Motor neuron (in vitro differentiated cells): Measurements from ENCODE around the gene RAPGEF3. TPM values are rescaled to one million over a fixed set of nuclear protein-coding genes. Genes with fewer than 3 reads are reported as not detected.

Source experiments
- ATAC-seq, 8 experiments: fragments of 200-7000 bp; cut with Tn5 transposase; replicated peaks in 6 of 8; 2 replicates each; pipeline ENCODE4 v1.8.0; 2021; ENCODE audit warnings: mild to moderate bottlenecking in 8 of 8, moderate library complexity in 8 of 8
- H3K27ac ChIP-seq, 2 donors: fragments of 250-450 bp; sonication (Bioruptor Pico); 2 replicates each; pipeline ENCODE4 v1.9.0; 2021; ENCODE audit warnings: antibody characterized with exemption in 2 of 2, mild to moderate bottlenecking in 2 of 2, moderate library complexity in 1 of 2
- H3K4me1 ChIP-seq, 2 donors: fragments of 250-450 bp; sonication (Bioruptor Pico); replicated peaks in 1 of 2; 2 replicates each; pipeline ENCODE4 v1.6.1; 2021; ENCODE audit warnings: antibody characterized with exemption in 2 of 2, mild to moderate bottlenecking in 2 of 2, moderate library complexity in 1 of 2
- H3K4me3 ChIP-seq, 5 donors: fragments of 250-450 bp; sonication (Bioruptor Pico); 2 replicates each; pipeline ENCODE4 v1.9.0; 2021; ENCODE audit warnings: antibody characterized with exemption in 5 of 5, mild to moderate bottlenecking in 5 of 5, moderate library complexity in 4 of 5
- WGBS, 10 experiments: fragments of 450-650 bp; shearing (Covaris generic); methylation state at CpG; one replicate each; pipeline ENCODE4 v1.0.0; 2022; 5-methylcytosine and 5-hydroxymethylcytosine counted together
- in situ Hi-C, 9 experiments: fragments of 400-800 bp; cut with MboI; loops; one replicate each; pipeline ENCODE4 v1.15.0; 2021; ENCODE audit warnings: low sequenced_read_pairs in 9 of 9, low pct_unique_long_range_greater_than_20kb in 2 of 9; ENCODE audit not compliant: unreplicated experiment in 9 of 9
- total RNA-seq, 8 experiments: library from RNA; unstranded; fragments of 300-600 nt; gene quantifications; 2 replicates each; pipeline versions ENCODE4 v1.2.3 to v1.2.4, GENCODE V29; 2022

RAPGEF3 gene
- total RNA-seq, 8 experiments from 2014 or later = 0.87 to 21.8 (median 4.9) TPM

DNA sequence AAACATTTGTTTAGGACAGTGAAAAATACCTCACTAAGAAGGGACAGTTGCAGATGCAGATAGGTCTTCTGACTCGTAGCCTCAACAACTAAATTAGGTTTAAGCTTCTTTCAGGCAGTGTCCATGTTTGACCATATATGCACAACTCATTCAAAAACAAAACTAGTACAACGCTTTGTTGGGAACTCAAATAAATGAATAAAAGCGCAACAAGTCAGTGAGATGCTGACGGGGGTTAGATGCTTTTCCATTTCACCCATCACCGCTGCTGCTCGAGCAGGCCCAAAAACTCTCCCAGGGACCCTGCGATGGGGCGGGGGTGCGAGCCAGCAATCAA lies 53.5 kb downstream of the RAPGEF3 start:
- H3K4me3 ChIP-seq = peak overlapping the region; percentile 66 to 99 (median 90)
- ATAC-seq = peak in 1 of 8 experiments; percentile 2
- peak overlapping the region in 1 of 2 donors; percentile 91 for H3K27ac ChIP-seq
- peaks cover 6 to 12% of the 10 kb centered on the region in 2 donors for H3K4me1 ChIP-seq
- in situ Hi-C loops = loop anchor here in 5 of 9 experiments (25.0 kb wide), 4 partner anchors 107 to 907 kb away; partner anchors contain the start of genes CCDC184 (in 2 of the 5) and HDAC7 (in 1 of the 5)
- 0 to 17% (median 0%) methylated on average over 1 to 8 of the region's 9 CpGs; no CpG with 5 or more reads in 1 of the 10 experiments for WGBS, 10 experiments

DNA sequence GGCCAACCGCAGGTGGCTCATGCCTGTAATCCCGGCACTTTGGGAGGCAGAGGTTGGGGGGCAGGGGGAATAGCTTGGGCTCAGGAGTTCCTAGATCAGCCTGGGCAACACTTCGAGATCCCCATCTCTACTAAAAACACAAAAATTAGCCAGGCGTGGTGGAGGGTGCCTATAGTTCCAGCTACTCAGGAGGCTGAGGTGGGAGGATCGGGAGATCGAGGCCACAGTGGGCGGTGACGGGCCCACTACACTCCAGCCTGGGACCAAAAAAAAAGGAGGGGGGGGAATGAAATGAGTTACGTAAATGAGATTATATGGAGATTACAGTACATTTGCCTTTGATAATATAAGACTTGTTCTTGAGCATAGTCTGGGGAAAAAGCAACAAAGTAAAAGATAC lies 54.0 kb downstream of the RAPGEF3 start:
- 40 to 100% (median 88%) methylated on average over 1 to 7 of the region's 9 CpGs; no CpG with 5 or more reads in 1 of the 10 experiments for WGBS, 10 experiments
- in situ Hi-C loops = loop anchor here in 5 of 9 experiments (25.0 kb wide), 4 partner anchors 108 to 908 kb away; partner anchors contain the start of genes CCDC184 (in 2 of the 5) and HDAC7 (in 1 of the 5)
- peak overlapping the region; percentile 66 to 99 (median 90) for H3K4me3 ChIP-seq
- H3K4me1 ChIP-seq = peaks cover 6 to 12% of the 10 kb centered on the region in 2 donors
- no peak overlapping the region for H3K27ac ChIP-seq
- ATAC-seq = no peak

DNA sequence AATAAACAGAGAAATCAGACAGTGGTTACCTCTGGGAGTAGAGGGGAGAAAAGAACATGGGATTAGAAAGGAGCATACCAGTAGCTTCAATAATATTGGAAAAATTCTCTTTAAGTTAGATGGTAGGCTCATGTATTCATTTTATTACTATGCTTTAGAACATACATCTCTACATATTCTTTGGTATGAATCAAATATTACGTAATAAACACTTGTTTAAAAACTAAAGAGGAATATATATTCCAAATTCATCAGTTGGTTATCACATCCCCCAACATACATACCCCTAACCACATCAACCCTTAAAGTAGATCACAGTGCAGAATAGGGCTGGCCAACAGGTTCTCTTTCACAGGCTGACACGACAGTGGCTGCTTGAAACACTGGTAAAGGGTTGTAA lies 58.4 kb downstream of the RAPGEF3 start:
- no peak overlapping the region for H3K4me3 ChIP-seq
- peaks cover 0 to 2% of the 10 kb centered on the region in 2 donors for H3K4me1 ChIP-seq
- in situ Hi-C loops = loop anchor here in 5 of 9 experiments (25.0 kb wide), 4 partner anchors 112 to 912 kb away; partner anchors contain the start of genes CCDC184 (in 2 of the 5) and HDAC7 (in 1 of the 5)
- H3K27ac ChIP-seq = no peak overlapping the region
- WGBS, 10 experiments = 75 to 100% (median 100%) methylated on average over 1 to 2 of the region's 2 CpGs; no CpG with 5 or more reads in 2 of the 10 experiments
- no peak for ATAC-seq

DNA sequence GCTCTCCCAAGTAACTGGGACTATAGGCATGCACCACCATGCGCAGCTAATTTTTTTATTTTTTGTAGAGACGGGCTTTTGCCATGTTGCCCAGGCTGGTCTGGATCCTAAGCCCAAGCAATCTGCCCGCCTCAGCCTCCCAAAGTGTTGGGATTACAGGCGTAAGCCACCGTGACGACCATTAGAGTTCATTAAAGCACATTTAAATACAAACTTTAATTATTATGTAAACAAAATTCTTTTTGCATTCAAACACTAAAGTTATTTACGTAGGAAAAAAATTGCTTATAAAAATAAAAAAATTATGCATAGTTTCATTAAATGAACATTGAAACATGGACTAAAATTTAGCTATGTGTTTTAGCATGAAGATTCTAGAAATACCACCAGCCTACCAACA lies 60.0 kb downstream of the RAPGEF3 start:
- in situ Hi-C loops = loop anchor here in 2 of 9 experiments (25.0 kb wide), 1 partner anchor 661 kb away; no protein-coding TSS in a partner anchor
- no peak for ATAC-seq
- 91 to 100% (median 96%) methylated on average over 2 to 6 of the region's 7 CpGs; no CpG with 5 or more reads in 1 of the 10 experiments for WGBS, 10 experiments
- Histone ChIP-seq H3K4me3 (no peak overlapping the region), H3K4me1 (no peaks in the 10 kb centered on the region), H3K27ac (no peak overlapping the region)

DNA sequence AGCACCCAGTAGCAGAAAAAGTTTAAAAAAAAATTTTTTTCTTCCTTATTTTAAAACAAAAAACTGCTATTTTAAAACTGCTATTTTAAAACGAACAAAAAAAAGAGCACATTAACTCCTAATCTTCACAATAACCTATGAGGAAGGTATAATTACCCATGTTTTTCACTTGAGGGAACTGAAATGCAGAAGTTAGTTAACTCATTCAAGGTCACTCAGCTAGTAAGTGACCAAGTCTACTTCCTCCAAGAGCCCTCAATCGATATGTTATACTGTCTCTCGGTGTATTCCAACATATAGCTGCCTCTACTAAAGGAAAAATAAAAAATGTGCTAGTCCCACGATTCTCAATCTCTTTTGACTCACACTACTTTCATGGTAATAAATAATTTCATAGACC lies 60.6 kb downstream of the RAPGEF3 start:
- no peak overlapping the region for H3K4me3 ChIP-seq
- WGBS, 10 experiments = 82 to 100% (median 90%) methylated on average over 2 to 4 of the region's 4 CpGs; no CpG with 5 or more reads in 1 of the 10 experiments
- H3K4me1 ChIP-seq = no peaks in the 10 kb centered on the region
- H3K27ac ChIP-seq = no peak overlapping the region
- ATAC-seq = no peak
- in situ Hi-C loops = loop anchor here in 2 of 9 experiments (25.0 kb wide), 1 partner anchor 661 kb away; no protein-coding TSS in a partner anchor

DNA sequence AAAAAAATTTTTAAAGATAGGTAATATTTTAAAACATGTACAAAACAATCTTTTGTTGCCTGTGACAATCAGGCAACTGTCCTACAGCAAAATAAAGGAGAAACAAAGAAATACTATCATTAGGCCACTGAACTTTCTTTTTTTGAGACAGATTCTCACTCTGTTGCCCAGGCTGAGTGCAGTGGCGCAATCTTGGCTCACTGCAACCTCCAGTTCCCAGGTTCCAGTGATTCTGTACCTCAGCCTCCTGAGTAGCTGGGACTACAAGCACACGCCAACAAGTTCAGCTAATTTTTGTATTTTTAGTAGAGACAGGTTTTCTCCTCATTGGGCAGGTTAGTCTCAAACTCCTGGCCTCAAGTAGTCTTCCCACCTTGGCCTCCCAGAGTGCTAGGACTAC lies 69.5 kb downstream of the RAPGEF3 start:
- 90 to 100% (median 100%) methylated on average over 1 to 2 of the region's 2 CpGs; no CpG with 5 or more reads in 2 of the 10 experiments for WGBS, 10 experiments
- H3K27ac ChIP-seq = no peak overlapping the region
- no peak overlapping the region for H3K4me3 ChIP-seq
- in situ Hi-C loops = loop anchor here in 2 of 9 experiments (25.0 kb wide), 1 partner anchor 652 kb away; no protein-coding TSS in a partner anchor
- ATAC-seq = no peak
- H3K4me1 ChIP-seq = no peaks in the 10 kb centered on the region

DNA sequence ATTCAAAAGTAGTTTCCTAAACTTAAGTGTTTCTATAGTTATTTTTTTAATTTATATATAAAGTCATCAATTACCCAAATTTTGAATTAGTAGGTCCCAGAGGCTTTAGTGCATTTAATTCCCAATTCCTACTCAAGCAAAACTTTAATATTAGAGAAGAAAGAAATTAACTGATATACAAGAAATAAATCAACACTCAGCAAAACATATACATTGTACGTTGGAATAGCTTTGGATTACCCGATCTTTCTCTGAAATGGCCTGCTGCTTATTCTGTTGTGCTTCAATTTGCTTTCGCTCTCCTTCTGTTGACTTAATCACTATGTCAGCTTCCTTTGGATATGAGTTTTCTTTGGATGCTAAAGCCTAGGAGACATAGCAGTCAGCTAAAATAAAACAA lies 71.0 kb downstream of the RAPGEF3 start:
- in situ Hi-C loops = loop anchor here in 2 of 9 experiments (25.0 kb wide), 1 partner anchor 650 kb away; no protein-coding TSS in a partner anchor
- ATAC-seq = no peak
- 62 to 96% (median 80%) methylated on average over 2 to 3 of the region's 3 CpGs for WGBS, 10 experiments
- no peaks in the 10 kb centered on the region for H3K4me1 ChIP-seq
- H3K27ac ChIP-seq = no peak overlapping the region
- H3K4me3 ChIP-seq = no peak overlapping the region

DNA sequence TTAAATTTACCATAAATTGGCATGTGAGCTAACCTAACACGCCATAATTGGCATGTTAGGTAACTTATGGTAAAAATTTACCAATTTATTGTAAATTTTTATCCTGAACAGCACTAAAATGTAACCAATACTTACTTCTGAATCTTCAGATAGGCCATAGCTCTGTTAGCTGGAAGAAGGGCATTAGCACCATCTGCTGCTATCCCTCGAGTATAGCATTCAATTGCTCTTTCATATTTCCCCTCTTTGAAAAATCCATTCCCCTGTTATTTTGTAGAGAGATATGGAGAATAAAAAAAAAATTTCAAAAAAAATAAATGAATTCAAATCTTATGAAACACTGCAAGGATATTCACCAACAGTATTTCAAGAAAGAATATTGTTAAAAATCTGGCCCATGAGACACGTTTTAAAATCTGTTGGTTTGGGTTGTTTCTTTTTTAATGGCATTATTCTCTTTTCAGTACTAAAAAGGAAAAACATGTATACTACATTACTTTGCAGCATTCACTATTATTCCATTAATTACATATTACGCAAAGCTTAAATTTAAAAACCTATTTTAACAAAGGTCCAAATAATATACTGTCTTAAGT lies 71.9 kb downstream of the RAPGEF3 start:
- no peak overlapping the region for H3K4me3 ChIP-seq
- 53 to 93% (median 75%) methylated on average over 2 to 4 of the region's 4 CpGs for WGBS, 10 experiments
- no peaks in the 10 kb centered on the region for H3K4me1 ChIP-seq
- no peak overlapping the region for H3K27ac ChIP-seq
- ATAC-seq = peak in 6 of 8 experiments; percentile 39 to 67 (median 52)
- in situ Hi-C loops = loop anchor here in 2 of 9 experiments (25.0 kb wide), 1 partner anchor 649 kb away; no protein-coding TSS in a partner anchor

Other genes starting within 250 kb of the RAPGEF3 start
- gene RPAP3, start 52.9 kb downstream of the RAPGEF3 start, total RNA-seq = 10 to 100 TPM; 17.1 to 45.6 (median 29.5) TPM
- 1 to 10 TPM in 2 of 8 experiments, under 1 TPM in 6; 0.11 to 3.8 (median 0.36) TPM for gene ENDOU, start 33.4 kb downstream of the RAPGEF3 start, total RNA-seq
- gene SLC48A1, start 14.4 kb upstream of the RAPGEF3 start, total RNA-seq = 10 to 100 TPM in 4 of 8 experiments, 1 to 10 TPM in 4; 6.9 to 25.0 (median 10.6) TPM
- gene HDAC7, start 61.0 kb upstream of the RAPGEF3 start, total RNA-seq = 10 to 100 TPM in 7 of 8 experiments, 1 to 10 TPM in 1; 9.8 to 43.8 (median 19.3) TPM
- gene VDR, start 146.1 kb upstream of the RAPGEF3 start, total RNA-seq = 10 to 100 TPM in 1 of 8 experiments, 1 to 10 TPM in 3, under 1 TPM in 4; 0.08 to 70.8 (median 0.87) TPM
- 10 to 100 TPM; 26.7 to 79.3 (median 43.5) TPM for gene TMEM106C, start 204.7 kb upstream of the RAPGEF3 start, total RNA-seq
- 1 to 10 TPM in 7 of 8 experiments, under 1 TPM in 1; 0.78 to 6.6 (median 1.9) TPM for gene COL2A1, start 245.6 kb upstream of the RAPGEF3 start, total RNA-seq